Karpas-422 (cell line): ENCODE measurements around the gene CCDC150. TPM values are rescaled to one million over a fixed set of nuclear protein-coding genes. Genes with fewer than 3 reads are reported as not detected.
A peak's percentile ranks its signal among the peaks of the same experiment; 100 is the strongest.

Experiments used
- DNase-seq: peaks from one replicate; pipeline ENCODE4 v3.0.0-alpha.2; 2015
- H2AFZ ChIP-seq: fragments of 200-600 bp; sonication (generic); 2 replicates; pipeline ENCODE4 v1.6.1; 2014; ENCODE audit warnings: antibody characterized with exemption, low read length, mixed read lengths
- H3K27ac ChIP-seq: fragments of 200-600 bp; sonication (generic); 2 replicates; pipeline ENCODE4 v1.5.1; 2014; ENCODE audit warnings: mild to moderate bottlenecking, low read length, moderate library complexity
- H3K27me3 ChIP-seq: fragments of 200-600 bp; sonication (generic); 2 replicates; pipeline ENCODE4 v1.6.1; 2014; ENCODE audit warnings: low read length, mixed read lengths
- H3K36me3 ChIP-seq: fragments of 200-600 bp; sonication (generic); 2 replicates; pipeline ENCODE4 v1.6.1; 2014; ENCODE audit warnings: low read length, mixed read lengths; ENCODE audit not compliant: insufficient read depth
- H3K4me1 ChIP-seq: fragments of 200-600 bp; sonication (generic); 2 replicates; pipeline ENCODE4 v1.6.1; 2014; ENCODE audit warnings: mild to moderate bottlenecking, low read length, mixed read lengths
- H3K4me2 ChIP-seq: fragments of 200-600 bp; sonication (generic); 2 replicates; pipeline ENCODE4 v1.6.1; 2014; ENCODE audit warnings: low read length, low read depth, mild to moderate bottlenecking; ENCODE audit not compliant: poor library complexity, severe bottlenecking
- H3K4me3 ChIP-seq: fragments of 200-600 bp; sonication (generic); 2 replicates; pipeline ENCODE4 v1.5.1; 2014; ENCODE audit warnings: mild to moderate bottlenecking, antibody characterized with exemption, low read length, mixed read lengths
- H3K79me2 ChIP-seq: fragments of 200-600 bp; sonication (generic); 2 replicates; pipeline ENCODE4 v1.6.1; 2014; ENCODE audit warnings: mild to moderate bottlenecking, low read length, mixed read lengths
- H3K9ac ChIP-seq: fragments of 200-600 bp; sonication (generic); 2 replicates; pipeline ENCODE4 v1.6.0; 2014; ENCODE audit warnings: low read length
- H3K9me2 ChIP-seq: fragments of 200-600 bp; sonication (generic), shearing (Covaris generic); replicated peaks from 2 replicates; pipeline ENCODE4 v1.6.0; 2014; ENCODE audit warnings: mild to moderate bottlenecking, low read length, moderate library complexity; ENCODE audit not compliant: insufficient read depth
- H3K9me3 ChIP-seq: fragments of 300-700, 200-600 bp; sonication (generic); 2 replicates; pipeline ENCODE4 v1.6.1; 2014; ENCODE audit warnings: low read length, mixed read lengths
- H4K20me1 ChIP-seq: fragments of 200-600 bp; sonication (generic); 2 replicates; pipeline ENCODE4 v1.6.1; 2014; ENCODE audit warnings: mild to moderate bottlenecking, antibody characterized with exemption, low read length, low read depth; ENCODE audit not compliant: insufficient read depth
- total RNA-seq: library from RNA; depleted of rRNA; stranded (reverse); fragments of >200 nt; shearing (Covaris generic); gene quantifications from 2 replicates; pipeline ENCODE4 v1.2.3, GENCODE V29; 2014; ENCODE audit warnings: low replicate concordance; rRNA removed

CCDC150 gene
- total RNA-seq, result 12.5 and 31.0 TPM in 2 replicates

GRCh38 chr2:196639180-196640030 lies at the start of gene CCDC150:
TSS of gene CCDC150 (plus strand) at chr2:196639715. CDS start at chr2:196639767, 52 bp downstream.
- H3K4me3 ChIP-seq, result peak within 1 kb of the TSS; percentile 94
- peak; percentile 98 for DNase-seq
- no peaks in the 10 kb centered on the region for H3K9me2 ChIP-seq
- H2AFZ ChIP-seq, result peak within 1 kb of the TSS; percentile 93
- H3K27me3 ChIP-seq, result no peaks in the 10 kb centered on the region
- no peaks in the 10 kb centered on the region for H4K20me1 ChIP-seq
- no peaks in the 10 kb centered on the region for H3K9me3 ChIP-seq
- peak within 1 kb of the TSS; percentile 83 for H3K9ac ChIP-seq
- H3K4me1 ChIP-seq, result peaks cover 22% of the 10 kb centered on the region
- H3K27ac ChIP-seq, result no peak within 1 kb of the TSS
- peak within 1 kb of the TSS; percentile 78 for H3K4me2 ChIP-seq
- peaks cover 3% of the 10 kb centered on the region; the same call in 1 of the 2 replicates for H3K36me3 ChIP-seq
- peaks cover 48% of the 10 kb centered on the region for H3K79me2 ChIP-seq

GRCh38 chr2:196590286-196590685 lies 49.2 kb upstream of the CCDC150 start:
- no peak overlapping the region for H3K4me2 ChIP-seq
- no peaks in the 10 kb centered on the region for H3K4me1 ChIP-seq
- no peaks in the 10 kb centered on the region for H3K9me2 ChIP-seq
- H3K9ac ChIP-seq, result no peak overlapping the region
- no peak overlapping the region for H3K4me3 ChIP-seq
- no peak overlapping the region for H3K27ac ChIP-seq
- DNase-seq, result no peak
- no peaks in the 10 kb centered on the region for H3K27me3 ChIP-seq
- no peaks in the 10 kb centered on the region for H4K20me1 ChIP-seq
- no peak overlapping the region for H2AFZ ChIP-seq
- H3K79me2 ChIP-seq, result no peaks in the 10 kb centered on the region
- no peaks in the 10 kb centered on the region for H3K36me3 ChIP-seq
- H3K9me3 ChIP-seq, result no peaks in the 10 kb centered on the region

- no peak overlapping the region for H2AFZ ChIP-seq
These were observed 48.5 kb upstream of the CCDC150 start for GRCh38 chr2:196591004-196591403.

GRCh38 chr2:196591621-196592022 lies 47.9 kb upstream of the CCDC150 start:
- no peaks in the 10 kb centered on the region for H3K4me1 ChIP-seq
- H3K79me2 ChIP-seq, result no peaks in the 10 kb centered on the region

More at GRCh38 chr2:196591004-196591403, 48.5 kb upstream of the CCDC150 start:
- Histone ChIP-seq H3K4me1 (no peaks in the 10 kb centered on the region), H3K27ac (no peak overlapping the region), H3K36me3 (no peaks in the 10 kb centered on the region), H3K79me2 (no peaks in the 10 kb centered on the region), H3K9me3 (no peaks in the 10 kb centered on the region), H3K9ac (no peak overlapping the region), H3K27me3 (no peaks in the 10 kb centered on the region), H3K4me2 (no peak overlapping the region), H4K20me1 (no peaks in the 10 kb centered on the region), H3K9me2 (no peaks in the 10 kb centered on the region), H3K4me3 (no peak overlapping the region)
- no peak for DNase-seq

GRCh38 chr2:196592331-196592910 lies 47.1 kb upstream of the CCDC150 start:
- Histone ChIP-seq H3K9me2 (no peaks in the 10 kb centered on the region), H3K4me1 (no peaks in the 10 kb centered on the region), H2AFZ (no peak overlapping the region), H4K20me1 (no peaks in the 10 kb centered on the region), H3K4me3 (no peak overlapping the region), H3K27me3 (no peaks in the 10 kb centered on the region), H3K9ac (no peak overlapping the region), H3K79me2 (no peaks in the 10 kb centered on the region), H3K4me2 (no peak overlapping the region), H3K27ac (no peak overlapping the region), H3K9me3 (no peaks in the 10 kb centered on the region), H3K36me3 (no peaks in the 10 kb centered on the region)
- no peak for DNase-seq

More at GRCh38 chr2:196591621-196592022, 47.9 kb upstream of the CCDC150 start:
- Histone ChIP-seq H3K9me3 (no peaks in the 10 kb centered on the region), H3K9ac (no peak overlapping the region), H3K9me2 (no peaks in the 10 kb centered on the region), H3K4me3 (no peak overlapping the region), H3K27me3 (no peaks in the 10 kb centered on the region), H3K36me3 (no peaks in the 10 kb centered on the region), H4K20me1 (no peaks in the 10 kb centered on the region), H3K27ac (no peak overlapping the region), H2AFZ (no peak overlapping the region), H3K4me2 (no peak overlapping the region)
- no peak for DNase-seq

GRCh38 chr2:196592911-196593881 lies 46.3 kb upstream of the CCDC150 start, which contains the start of gene HECW2:
TSS of gene HECW2 (minus strand) at chr2:196593554.
- Histone ChIP-seq H3K9ac (no peak within 1 kb of the TSS), H3K9me2 (no peaks in the 10 kb centered on the region), H3K27me3 (no peaks in the 10 kb centered on the region), H3K9me3 (no peaks in the 10 kb centered on the region), H3K36me3 (no peaks in the 10 kb centered on the region), H3K4me1 (no peaks in the 10 kb centered on the region), H3K79me2 (no peaks in the 10 kb centered on the region), H3K27ac (no peak within 1 kb of the TSS), H3K4me2 (no peak within 1 kb of the TSS), H2AFZ (no peak within 1 kb of the TSS), H3K4me3 (no peak within 1 kb of the TSS), H4K20me1 (no peaks in the 10 kb centered on the region)
- DNase-seq, result no peak

- no peak for DNase-seq
- Histone ChIP-seq H4K20me1 (no peaks in the 10 kb centered on the region), H3K27ac (no peak overlapping the region), H3K4me2 (no peak overlapping the region), H2AFZ (no peak overlapping the region), H3K79me2 (no peaks in the 10 kb centered on the region), H3K36me3 (no peaks in the 10 kb centered on the region), H3K9me3 (no peaks in the 10 kb centered on the region), H3K9ac (no peak overlapping the region), H3K4me1 (no peaks in the 10 kb centered on the region), H3K27me3 (no peaks in the 10 kb centered on the region), H3K9me2 (no peaks in the 10 kb centered on the region), H3K4me3 (no peak overlapping the region)
These were observed 45.4 kb upstream of the CCDC150 start for GRCh38 chr2:196594158-196594557.
